H1 (cell line): ENCODE measurements around the gene COL4A3. TPM values are rescaled to one million over a fixed set of nuclear protein-coding genes. Genes with fewer than 3 reads are reported as not detected.

Experiments
- CTCF ChIA-PET: fragments of 300-600 bp; sonication (Branson Sonifier 250); formaldehyde crosslinking; loops from one replicate; lab custom pipeline; 2021; ENCODE audit not compliant: partially characterized antibody; lab: Charles Lee
- POLR2A ChIA-PET: fragments of 300-600 bp; sonication (Branson Sonifier 250); formaldehyde crosslinking; loops from one replicate; lab custom pipeline; 2021; ENCODE audit warnings: inconsistent platforms; ENCODE audit not compliant: partially characterized antibody; lab: Charles Lee
- DNase-seq, 2 experiments: peaks; one replicate each; pipeline versions ENCODE4 v3.0.0 to v3.0.0-alpha.2; 2010 to 2022; ENCODE audit warnings: low spot score in 2 of 2, low read depth in 1 of 2, mixed read lengths in 1 of 2
- FAIRE-seq: peaks from 2 replicates; lab custom pipeline; 2011; peaks lifted over from hg19 to GRCh38; lab: Jason Lieb, UNC
- H2AFZ ChIP-seq: 2 replicates; pipeline ENCODE4 v1.8.1; 2012; ENCODE audit warnings: low read length, inconsistent platforms
- H2AK5ac ChIP-seq: 2 replicates; pipeline ENCODE4 v1.6.1; 2013; ENCODE audit warnings: low read depth, low read length
- H2BK120ac ChIP-seq: replicated peaks from 2 replicates; pipeline ENCODE3; 2013; ENCODE audit warnings: low read depth, low read length, inconsistent platforms
- H2BK12ac ChIP-seq: 2 replicates; pipeline ENCODE4 v1.6.1; 2013; ENCODE audit warnings: low read depth, low read length
- H2BK15ac ChIP-seq: 2 replicates; pipeline ENCODE4 v1.6.1; 2013; ENCODE audit warnings: low read length
- H2BK20ac ChIP-seq: 2 replicates; pipeline ENCODE4 v1.6.1; 2013; ENCODE audit warnings: low read length
- H2BK5ac ChIP-seq: 2 replicates; pipeline ENCODE4 v1.6.1; 2013; ENCODE audit warnings: low read depth, low read length
- H3K14ac ChIP-seq: 2 replicates; pipeline ENCODE4 v1.6.1; 2013; ENCODE audit warnings: inconsistent platforms; ENCODE audit not compliant: insufficient read length
- H3K18ac ChIP-seq: 2 replicates; pipeline ENCODE4 v1.6.1; 2013; ENCODE audit warnings: low read length; ENCODE audit errors: extremely low read depth
- H3K23ac ChIP-seq: 2 replicates; pipeline ENCODE4 v1.6.1; 2013; ENCODE audit warnings: inconsistent platforms; ENCODE audit not compliant: insufficient read length
- H3K23me2 ChIP-seq: 2 replicates; pipeline ENCODE4 v1.6.1; 2013; ENCODE audit warnings: low read depth, low read length
- H3K27ac ChIP-seq: 2 replicates; pipeline ENCODE4 v1.6.1; 2011; ENCODE audit warnings: low read depth, low read length, inconsistent platforms
- H3K27me3 ChIP-seq, 4 experiments: replicated peaks in 1 of 4; 1 replicate in 1 of 4; 2 replicates in 3 of 4; pipeline versions ENCODE4 v1.6.1 to v1.8.1; 2011 to 2013; ENCODE audit warnings: low read length in 3 of 4, mild to moderate bottlenecking in 3 of 4, inconsistent platforms in 2 of 4, mixed read lengths in 2 of 4, moderate library complexity in 1 of 4; ENCODE audit not compliant: control insufficient read depth in 3 of 4, insufficient read depth in 3 of 4; ENCODE audit errors: extremely low read depth in 1 of 4
- H3K36me3 ChIP-seq, 4 experiments: 2 replicates each; pipeline versions ENCODE4 v1.6.1 to v1.8.1; 2011 to 2013; ENCODE audit warnings: mild to moderate bottlenecking in 4 of 4, low read length in 3 of 4, moderate library complexity in 2 of 4, control low read depth in 1 of 4, inconsistent platforms in 1 of 4; ENCODE audit not compliant: insufficient read depth in 4 of 4, control insufficient read depth in 2 of 4
- H3K4ac ChIP-seq: replicated peaks from 2 replicates; pipeline ENCODE3; 2013; ENCODE audit warnings: low read length, low read depth, mixed read lengths, inconsistent platforms; ENCODE audit not compliant: insufficient read length
- H3K4me1 ChIP-seq, 4 experiments: replicated peaks in 1 of 4; 1 replicate in 1 of 4; 2 replicates in 3 of 4; pipeline versions ENCODE4 v1.6.1 to v1.8.1; 2011 to 2013; ENCODE audit warnings: low read length in 3 of 4, inconsistent platforms in 2 of 4, mixed read lengths in 1 of 4; ENCODE audit not compliant: insufficient read depth in 4 of 4, control insufficient read depth in 3 of 4
- H3K4me2 ChIP-seq, 2 experiments: 2 replicates each; pipeline versions ENCODE4 v1.6.1 to v1.8.1; 2011 to 2013; ENCODE audit warnings: low read depth in 2 of 2, low read length in 2 of 2, control low read depth in 1 of 2, inconsistent platforms in 1 of 2, mild to moderate bottlenecking in 1 of 2; ENCODE audit not compliant: insufficient read depth in 1 of 2
- H3K4me3 ChIP-seq, 4 experiments: fragments of 200-600, 300-600 bp in 1 of 4; sonication (generic), shearing (Covaris generic), sonication (Bioruptor Twin) in 1 of 4; 2 replicates each; pipeline versions ENCODE4 v1.5.1 to v1.8.1; 2011 to 2016; ENCODE audit warnings: low read length in 4 of 4, low read depth in 3 of 4, control low read depth in 2 of 4, inconsistent platforms in 2 of 4, mild to moderate bottlenecking in 2 of 4, mixed read lengths in 1 of 4, moderate library complexity in 1 of 4; ENCODE audit not compliant: insufficient read depth in 2 of 4; ENCODE audit errors: extremely low read depth in 1 of 4
- H3K56ac ChIP-seq: replicated peaks from 2 replicates; pipeline ENCODE3; 2013; ENCODE audit warnings: low read depth, mild to moderate bottlenecking, mixed read lengths, low read length, inconsistent platforms; ENCODE audit not compliant: insufficient read length
- H3K79me1 ChIP-seq: 2 replicates; pipeline ENCODE4 v1.6.1; 2013; ENCODE audit warnings: low read depth, low read length, control low read depth
- H3K79me2 ChIP-seq, 2 experiments: 2 replicates each; pipeline versions ENCODE4 v1.6.1 to v1.8.1; 2012 to 2013; ENCODE audit warnings: low read length in 2 of 2, mild to moderate bottlenecking in 2 of 2, inconsistent platforms in 1 of 2; ENCODE audit not compliant: insufficient read depth in 2 of 2, control insufficient read depth in 1 of 2
- H3K9ac ChIP-seq, 4 experiments: replicated peaks in 1 of 4; 1 replicate in 1 of 4; 2 replicates in 3 of 4; pipeline versions ENCODE4 v1.6.1 to v1.8.1; 2011 to 2013; ENCODE audit warnings: low read depth in 3 of 4, low read length in 3 of 4, control low read depth in 2 of 4, mild to moderate bottlenecking in 2 of 4, moderate library complexity in 2 of 4, inconsistent platforms in 1 of 4; ENCODE audit errors: extremely low read depth in 1 of 4
- H3K9me3 ChIP-seq, 2 experiments: 2 replicates each; pipeline versions ENCODE4 v1.6.1 to v1.8.1; 2012 to 2013; ENCODE audit warnings: mild to moderate bottlenecking in 2 of 2, moderate library complexity in 2 of 2, control low read depth in 1 of 2, inconsistent platforms in 1 of 2, low read depth in 1 of 2, low read length in 1 of 2, mixed read lengths in 1 of 2; ENCODE audit not compliant: insufficient read depth in 2 of 2
- H4K20me1 ChIP-seq, 2 experiments: replicated peaks in 1 of 2; 2 replicates each; pipeline versions ENCODE3 to v1.8.1; 2011 to 2013; ENCODE audit warnings: inconsistent platforms in 2 of 2, low read length in 2 of 2, mild to moderate bottlenecking in 1 of 2; ENCODE audit not compliant: insufficient read depth in 2 of 2, control insufficient read depth in 1 of 2
- H4K5ac ChIP-seq: 2 replicates; pipeline ENCODE4 v1.6.1; 2013; ENCODE audit warnings: low read length, low read depth, mixed read lengths, inconsistent platforms; ENCODE audit not compliant: insufficient read length
- H4K8ac ChIP-seq: 2 replicates; pipeline ENCODE4 v1.8.0; 2013; ENCODE audit warnings: mild to moderate bottlenecking, moderate library complexity, low read length, inconsistent platforms; ENCODE audit not compliant: insufficient read depth; ENCODE audit errors: extremely low read depth
- H4K91ac ChIP-seq: replicated peaks from 2 replicates; pipeline ENCODE3; 2013; ENCODE audit warnings: low read length, mixed read lengths, inconsistent platforms; ENCODE audit not compliant: insufficient read length
- WGBS, 2 experiments: shearing (Covaris generic) in 1 of 2; methylation state at CpG; one replicate each; pipeline versions ENCODE4 v1.1.6 to v1.1.7; 2013 to 2015; ENCODE audit warnings: low lambda C conversion rate in 2 of 2, mixed read lengths in 2 of 2, inconsistent platforms in 1 of 2, low coverage in 1 of 2, missing lambda C conversion rate in 1 of 2; ENCODE audit not compliant: insufficient replicate concordance in 2 of 2, insufficient coverage in 1 of 2, insufficient read length in 1 of 2; ENCODE audit errors: extremely low coverage in 1 of 2, missing lambda C conversion rate in 1 of 2; 5-methylcytosine and 5-hydroxymethylcytosine counted together
- polyA plus RNA-seq, 7 experiments: library from polyadenylated mRNA; depleted of rRNA in 3 of 7; stranded (reverse) in 5 of 7; unstranded in 2 of 7; fragments of >200 nt in 5 of 7; fragments of 200-250 nt in 2 of 7; gene quantifications; 1 replicate in 5 of 7; 2 replicates in 1 of 7; 4 replicates in 1 of 7; pipeline versions ENCODE4 v1.2.1 to v1.2.3, GENCODE V29; 2011 to 2013; ENCODE audit warnings: missing spikeins in 2 of 7, mixed read lengths in 2 of 7
- total RNA-seq: library from RNA; stranded (reverse); fragmentation: NEBNext Ultra II Directional; extraction: Animal tissue kit (Norgen Biotek cat#: 25700); gene quantifications from 2 replicates; pipeline ENCODE4 v1.2.1, GENCODE V29; 2021

Gene COL4A3
- total and polyA plus RNA-seq, 2 of the 8 experiments (the other 6 are each of a cell fraction or from before 2014, with no cell fraction given): 0.12 to 0.17 TPM

- ChIA-PET POLR2A (no interaction called here), CTCF (no interaction called here)
- peaks cover 5 to 26% (median 14%) of the 10 kb centered on the region in 4 experiments for H3K36me3 ChIP-seq
- H3K4me1 ChIP-seq: no peaks in the 10 kb centered on the region
- no peaks in the 10 kb centered on the region for H3K23me2 ChIP-seq
- H3K4me2 ChIP-seq: no peak overlapping the region
- no peak overlapping the region for H3K18ac ChIP-seq
- FAIRE-seq: no peak
- no peak overlapping the region for H4K5ac ChIP-seq
- H3K27me3 ChIP-seq: no peaks in the 10 kb centered on the region
- H3K79me1 ChIP-seq: no peaks in the 10 kb centered on the region
- no peak overlapping the region for H2BK120ac ChIP-seq
- H2BK5ac ChIP-seq: no peak overlapping the region
- H3K4ac ChIP-seq: no peak overlapping the region
- H4K8ac ChIP-seq: no peak overlapping the region
- H2BK15ac ChIP-seq: no peak overlapping the region
- H3K79me2 ChIP-seq: no peaks in the 10 kb centered on the region
- H3K56ac ChIP-seq: no peak overlapping the region
- no peak overlapping the region for H3K4me3 ChIP-seq
- H4K20me1 ChIP-seq: peaks cover 0 to 2% of the 10 kb centered on the region in 2 experiments
- H3K9me3 ChIP-seq: no peaks in the 10 kb centered on the region
- no peak for DNase-seq
- H2BK20ac ChIP-seq: no peak overlapping the region
- no peak overlapping the region for H3K27ac ChIP-seq
- 72% methylated on average over 5 of the region's 5 CpGs; no CpG with 5 or more reads in 1 of the 2 experiments for WGBS, 2 experiments
- H4K91ac ChIP-seq: no peak overlapping the region
- no peak overlapping the region for H3K9ac ChIP-seq
- no peak overlapping the region for H2AFZ ChIP-seq
- no peak overlapping the region for H2BK12ac ChIP-seq
- H3K14ac ChIP-seq: no peak overlapping the region
- no peak overlapping the region for H3K23ac ChIP-seq
- no peak overlapping the region for H2AK5ac ChIP-seq
Observed at GRCh38 chr2:227360351-227360750, 195.9 kb downstream of the COL4A3 start.
